KMS-11 (cell line): ENCODE results near the gene CRHR2.

Experiments used
- H2AFZ ChIP-seq: fragments of 200-600 bp; sonication (generic); 2 replicates; pipeline ENCODE4 v1.6.1; 2016; ENCODE audit warnings: antibody characterized with exemption, mixed run types, low read depth
- H3K27ac ChIP-seq: fragments of 200-600 bp; sonication (generic); 2 replicates; pipeline ENCODE4 v1.6.1; 2016; ENCODE audit warnings: mild to moderate bottlenecking, mixed run types
- H3K27me3 ChIP-seq: fragments of 200-600 bp; sonication (generic); 2 replicates; pipeline ENCODE4 v1.6.1; 2017; ENCODE audit warnings: mild to moderate bottlenecking, low read depth, mixed run types, moderate library complexity; ENCODE audit not compliant: insufficient read depth
- H3K36me3 ChIP-seq: fragments of 200-600 bp; sonication (generic); 2 replicates; pipeline ENCODE4 v1.6.1; 2017; ENCODE audit warnings: mild to moderate bottlenecking, mixed run types; ENCODE audit not compliant: insufficient read depth
- H3K4me1 ChIP-seq: fragments of 200-600 bp; sonication (generic); 2 replicates; pipeline ENCODE4 v1.6.1; 2016; ENCODE audit warnings: mild to moderate bottlenecking, low read depth, mixed run types; ENCODE audit not compliant: poor library complexity, severe bottlenecking
- H3K4me2 ChIP-seq: fragments of 200-600 bp; sonication (generic); 2 replicates; pipeline ENCODE4 v1.7.0; 2016; ENCODE audit warnings: mild to moderate bottlenecking, mixed run types
- H3K4me3 ChIP-seq: fragments of 200-600 bp; sonication (generic); IDR thresholded peaks from 2 replicates; pipeline ENCODE4 v1.6.1; 2017; ENCODE audit warnings: low read depth, low read length, mixed read lengths; ENCODE audit not compliant: insufficient read depth
- H3K79me2 ChIP-seq: fragments of 200-600 bp; sonication (generic); 2 replicates; pipeline ENCODE4 v1.6.1; 2016; ENCODE audit warnings: low read depth, mixed run types; ENCODE audit not compliant: insufficient read depth
- H3K9ac ChIP-seq: fragments of 200-600 bp; sonication (generic); 2 replicates; pipeline ENCODE4 v1.6.1; 2016; ENCODE audit warnings: mild to moderate bottlenecking, mixed run types
- H4K20me1 ChIP-seq: fragments of 200-600 bp; sonication (generic); 2 replicates; pipeline ENCODE4 v1.6.1; 2016; ENCODE audit warnings: mild to moderate bottlenecking, mixed run types; ENCODE audit not compliant: insufficient read depth
- CTCF ChIP-seq: fragments of 200-600 bp; sonication (generic); conservative IDR thresholded peaks from 2 replicates; pipeline ENCODE4 v1.6.1; 2017; ENCODE audit warnings: low read depth, mild to moderate bottlenecking, antibody characterized with exemption, low read length, moderate library complexity, mixed read lengths

CRHR2 gene

GRCh38 chr7:30665449-30665848, 16.8 kb downstream of the CRHR2 start:
- H3K27me3 ChIP-seq: no peaks in the 10 kb centered on the region; the same call in 1 of the 2 replicates
- no peak overlapping the region for H3K4me3 ChIP-seq
- no peaks in the 10 kb centered on the region for H3K36me3 ChIP-seq
- no peak overlapping the region for H3K4me2 ChIP-seq
- no peaks in the 10 kb centered on the region for H4K20me1 ChIP-seq
- no peak for TF ChIP-seq CTCF
- H3K4me1 ChIP-seq: no peaks in the 10 kb centered on the region
- no peaks in the 10 kb centered on the region for H3K79me2 ChIP-seq
- no peak overlapping the region for H3K9ac ChIP-seq
- H3K27ac ChIP-seq: no peak overlapping the region
- no peak overlapping the region for H2AFZ ChIP-seq

GRCh38 chr7:30665043-30665442, 17.2 kb downstream of the CRHR2 start:
- no peak for TF ChIP-seq CTCF
- Histone ChIP-seq H3K79me2 (no peaks in the 10 kb centered on the region), H3K27ac (no peak overlapping the region), H3K36me3 (no peaks in the 10 kb centered on the region), H2AFZ (no peak overlapping the region), H3K27me3 (no peaks in the 10 kb centered on the region; the same call in 1 of the 2 replicates), H4K20me1 (no peaks in the 10 kb centered on the region), H3K4me3 (no peak overlapping the region), H3K9ac (no peak overlapping the region), H3K4me1 (no peaks in the 10 kb centered on the region), H3K4me2 (no peak overlapping the region)

- Histone ChIP-seq H3K27ac (no peak overlapping the region), H3K9ac (no peak overlapping the region), H3K36me3 (no peaks in the 10 kb centered on the region), H3K4me1 (no peaks in the 10 kb centered on the region), H3K79me2 (no peaks in the 10 kb centered on the region), H3K4me3 (no peak overlapping the region), H3K27me3 (no peaks in the 10 kb centered on the region; the same call in 1 of the 2 replicates), H3K4me2 (no peak overlapping the region), H4K20me1 (no peaks in the 10 kb centered on the region), H2AFZ (no peak overlapping the region)
- TF ChIP-seq CTCF: no peak
These were observed 17.9 kb downstream of the CRHR2 start for GRCh38 chr7:30664184-30664885.

- no peaks in the 10 kb centered on the region; the same call in 1 of the 2 replicates for H3K27me3 ChIP-seq
- H3K36me3 ChIP-seq: no peaks in the 10 kb centered on the region
- H4K20me1 ChIP-seq: no peaks in the 10 kb centered on the region
- no peak overlapping the region for H3K27ac ChIP-seq
- no peak for TF ChIP-seq CTCF
- H3K4me2 ChIP-seq: no peak overlapping the region
- no peak overlapping the region for H3K4me3 ChIP-seq
- no peak overlapping the region for H2AFZ ChIP-seq
- no peaks in the 10 kb centered on the region for H3K79me2 ChIP-seq
- no peak overlapping the region for H3K9ac ChIP-seq
- no peaks in the 10 kb centered on the region for H3K4me1 ChIP-seq
These were observed 18.8 kb downstream of the CRHR2 start for GRCh38 chr7:30663414-30663813.
